Immature natural killer cell (primary cell): ENCODE measurements around the gene MKI67. TPM values are rescaled to one million over a fixed set of nuclear protein-coding genes. Genes with fewer than 3 reads are reported as not detected.

ENCODE experiments used
- DNase-seq, 3 donors: peaks; one replicate each; pipeline ENCODE4 v3.0.0; 2022; ENCODE audit warnings: mixed read lengths in 1 of 3
- H3K27ac Mint-ChIP-seq, 6 donors: one replicate each; pipeline ENCODE4 v1.8.0; 2020; ENCODE audit warnings: mixed read lengths in 6 of 6, mild to moderate bottlenecking in 5 of 6, inconsistent platforms in 4 of 6, moderate library complexity in 3 of 6
- H3K27me3 Mint-ChIP-seq, 3 donors: one replicate each; pipeline ENCODE4 v1.8.0; 2020 to 2021; ENCODE audit warnings: low read depth in 3 of 3, mild to moderate bottlenecking in 3 of 3, mixed read lengths in 3 of 3, moderate library complexity in 3 of 3, inconsistent platforms in 1 of 3
- H3K36me3 Mint-ChIP-seq, 3 donors: one replicate each; pipeline ENCODE4 v1.8.0; 2020; ENCODE audit warnings: mixed read lengths in 3 of 3, inconsistent platforms in 2 of 3, mild to moderate bottlenecking in 2 of 3
- H3K4me1 Mint-ChIP-seq, 2 donors: one replicate each; pipeline ENCODE4 v1.8.0; 2020; ENCODE audit warnings: inconsistent platforms in 2 of 2, mild to moderate bottlenecking in 2 of 2, mixed read lengths in 2 of 2, moderate library complexity in 1 of 2
- H3K4me3 Mint-ChIP-seq, 5 donors: one replicate each; pipeline ENCODE4 v1.8.0; 2020; ENCODE audit warnings: mild to moderate bottlenecking in 5 of 5, mixed read lengths in 5 of 5, inconsistent platforms in 3 of 5, moderate library complexity in 3 of 5
- H3K9me3 Mint-ChIP-seq, 6 donors: one replicate each; pipeline ENCODE4 v1.8.0; 2020; ENCODE audit warnings: mild to moderate bottlenecking in 6 of 6, mixed read lengths in 6 of 6, inconsistent platforms in 4 of 6, moderate library complexity in 3 of 6
- polyA plus RNA-seq, 3 donors: library from polyadenylated mRNA; unstranded; fragments of 300-500 nt; fragmentation: Illumina TruSeq; gene quantifications; one replicate each; pipeline ENCODE4 v1.2.3, GENCODE V29; 2021

MKI67 gene
- polyA plus RNA-seq, 3 donors from 2014 or later: 0.10 to 1.2 TPM; not detected in 1

- Mint-ChIP-seq H3K36me3 (no peaks in the 10 kb centered on the region), H3K9me3 (no peaks in the 10 kb centered on the region), H3K4me1 (no peaks in the 10 kb centered on the region), H3K27me3 (no peaks in the 10 kb centered on the region), H3K27ac (no peak overlapping the region), H3K4me3 (no peak overlapping the region)
- no peak for DNase-seq
Measured at GRCh38 chr10:128110339-128110738, 15.9 kb downstream of the MKI67 start.

GRCh38 chr10:128109707-128110106 is 16.5 kb downstream of the MKI67 start:
- H3K9me3 Mint-ChIP-seq: peaks cover 0 to 1% (median 0%) of the 10 kb centered on the region in 6 donors
- no peaks in the 10 kb centered on the region for H3K36me3 Mint-ChIP-seq
- H3K4me1 Mint-ChIP-seq: peaks cover 0 to 3% of the 10 kb centered on the region in 2 donors
- H3K27ac Mint-ChIP-seq: no peak overlapping the region
- no peak for DNase-seq
- H3K4me3 Mint-ChIP-seq: no peak overlapping the region
- no peaks in the 10 kb centered on the region for H3K27me3 Mint-ChIP-seq

GRCh38 chr10:128105383-128105782 is 20.8 kb downstream of the MKI67 start:
- Mint-ChIP-seq H3K36me3 (peaks cover 0 to 3% (median 3%) of the 10 kb centered on the region in 3 donors), H3K4me1 (peaks cover 0 to 27% of the 10 kb centered on the region in 2 donors), H3K4me3 (no peak overlapping the region), H3K9me3 (peaks cover 0 to 1% (median 0%) of the 10 kb centered on the region in 6 donors), H3K27me3 (peaks cover 1 to 3% (median 2%) of the 10 kb centered on the region in 3 donors), H3K27ac (no peak overlapping the region)
- no peak for DNase-seq

GRCh38 chr10:128103229-128103714 is 23.0 kb downstream of the MKI67 start:
- Mint-ChIP-seq H3K4me3 (peak overlapping the region; percentile 1 to 43 (median 3)), H3K4me1 (peaks cover 12 to 35% of the 10 kb centered on the region in 2 donors), H3K36me3 (peaks cover 0 to 3% (median 3%) of the 10 kb centered on the region in 3 donors), H3K9me3 (peaks cover 0 to 1% (median 0%) of the 10 kb centered on the region in 6 donors), H3K27me3 (peaks cover 1 to 3% (median 2%) of the 10 kb centered on the region in 3 donors), H3K27ac (peak overlapping the region in 5 of 6 donors; percentile 2 to 41 (median 28))
- peak; percentile 58 to 65 (median 63) for DNase-seq

GRCh38 chr10:128102480-128103228 is 23.6 kb downstream of the MKI67 start:
- peak overlapping the region; percentile 1 to 43 (median 3) for H3K4me3 Mint-ChIP-seq
- H3K27ac Mint-ChIP-seq: peak overlapping the region in 4 of 6 donors; percentile 2 to 41 (median 16)
- H3K27me3 Mint-ChIP-seq: peaks cover 1 to 3% (median 2%) of the 10 kb centered on the region in 3 donors
- peaks cover 0 to 3% (median 3%) of the 10 kb centered on the region in 3 donors for H3K36me3 Mint-ChIP-seq
- H3K4me1 Mint-ChIP-seq: peaks cover 18 to 41% of the 10 kb centered on the region in 2 donors
- H3K9me3 Mint-ChIP-seq: peaks cover 0 to 1% (median 0%) of the 10 kb centered on the region in 6 donors
- no peak for DNase-seq

- no peak for DNase-seq
- Mint-ChIP-seq H3K27ac (no peak overlapping the region), H3K36me3 (peaks cover 0 to 3% (median 3%) of the 10 kb centered on the region in 3 donors), H3K9me3 (peaks cover 0 to 1% (median 0%) of the 10 kb centered on the region in 6 donors), H3K4me1 (peaks cover 25 to 49% of the 10 kb centered on the region in 2 donors), H3K4me3 (no peak overlapping the region), H3K27me3 (peaks cover 1 to 3% (median 2%) of the 10 kb centered on the region in 3 donors)
Measured at GRCh38 chr10:128101901-128102300, 24.3 kb downstream of the MKI67 start.

GRCh38 chr10:128099901-128100300 is 26.3 kb downstream of the MKI67 start:
- Mint-ChIP-seq H3K9me3 (peaks cover 0 to under 1% (median 0%) of the 10 kb centered on the region in 6 donors), H3K27me3 (peaks cover 3 to 8% (median 5%) of the 10 kb centered on the region in 3 donors), H3K4me1 (peaks cover 45 to 67% of the 10 kb centered on the region in 2 donors), H3K36me3 (peaks cover 0 to 3% (median 3%) of the 10 kb centered on the region in 3 donors), H3K4me3 (no peak overlapping the region), H3K27ac (peak overlapping the region in 2 of 6 donors; percentile 8 to 41)
- no peak for DNase-seq

- Mint-ChIP-seq H3K36me3 (peaks cover 0 to 3% (median 3%) of the 10 kb centered on the region in 3 donors), H3K27ac (peak overlapping the region in 3 of 6 donors; percentile 31 to 68 (median 41)), H3K27me3 (peaks cover 3 to 8% (median 4%) of the 10 kb centered on the region in 3 donors), H3K9me3 (no peaks in the 10 kb centered on the region), H3K4me1 (peaks cover 54 to 62% of the 10 kb centered on the region in 2 donors), H3K4me3 (peak overlapping the region in 3 of 5 donors; percentile 35 to 68 (median 44))
- DNase-seq: no peak
Measured at GRCh38 chr10:128098631-128099030, 27.6 kb downstream of the MKI67 start.

GRCh38 chr10:128097783-128098182 is 28.4 kb downstream of the MKI67 start:
- Mint-ChIP-seq H3K27me3 (peaks cover 2 to 6% (median 4%) of the 10 kb centered on the region in 3 donors), H3K4me1 (peaks cover 53 to 54% of the 10 kb centered on the region in 2 donors), H3K27ac (peak overlapping the region in 4 of 6 donors; percentile 9 to 74 (median 42))

GRCh38 chr10:128096486-128097199 is 29.6 kb downstream of the MKI67 start:
- Mint-ChIP-seq H3K27ac (peak overlapping the region; percentile 66 to 91 (median 88)), H3K4me1 (peaks cover 48 to 54% of the 10 kb centered on the region in 2 donors), H3K27me3 (peaks cover 0 to 6% (median 4%) of the 10 kb centered on the region in 3 donors), H3K36me3 (peaks cover 0 to 3% (median 3%) of the 10 kb centered on the region in 3 donors), H3K9me3 (no peaks in the 10 kb centered on the region), H3K4me3 (peak overlapping the region; percentile 81 to 92 (median 84))
- DNase-seq: no peak

More at GRCh38 chr10:128097783-128098182, 28.4 kb downstream of the MKI67 start:
- Mint-ChIP-seq H3K9me3 (no peaks in the 10 kb centered on the region), H3K36me3 (peaks cover 0 to 3% (median 3%) of the 10 kb centered on the region in 3 donors), H3K4me3 (peak overlapping the region; percentile 14 to 81 (median 44))
- no peak for DNase-seq

GRCh38 chr10:128095753-128096469 is 30.3 kb downstream of the MKI67 start:
- Mint-ChIP-seq H3K4me1 (peaks cover 46 to 54% of the 10 kb centered on the region in 2 donors), H3K27ac (peak overlapping the region; percentile 66 to 91 (median 88)), H3K9me3 (no peaks in the 10 kb centered on the region), H3K27me3 (peaks cover 0 to 6% (median 4%) of the 10 kb centered on the region in 3 donors), H3K4me3 (peak overlapping the region; percentile 81 to 92 (median 84)), H3K36me3 (no peaks in the 10 kb centered on the region)
- peak; percentile 68 to 76 (median 73) for DNase-seq

- H3K4me3 Mint-ChIP-seq: peak overlapping the region; percentile 81 to 92 (median 84)
- peak; percentile 45 to 62 (median 59) for DNase-seq
- H3K4me1 Mint-ChIP-seq: peaks cover 46 to 54% of the 10 kb centered on the region in 2 donors
- peak overlapping the region; percentile 62 to 91 (median 88) for H3K27ac Mint-ChIP-seq
- H3K36me3 Mint-ChIP-seq: no peaks in the 10 kb centered on the region
- H3K27me3 Mint-ChIP-seq: peaks cover 0 to 6% (median 4%) of the 10 kb centered on the region in 3 donors
- H3K9me3 Mint-ChIP-seq: no peaks in the 10 kb centered on the region
Measured at GRCh38 chr10:128095027-128095752, 31.0 kb downstream of the MKI67 start.
